OCI-LY1 (cell line): ENCODE data around the gene SEC22C.

Experiments used
- H2AFZ ChIP-seq: fragments of 200-600 bp; sonication (generic), shearing (Covaris generic); 2 replicates; pipeline ENCODE4 v1.6.0; 2014; ENCODE audit warnings: antibody characterized with exemption, mild to moderate bottlenecking, low read length
- H3F3A ChIP-seq: fragments of 200-600 bp; sonication (generic), shearing (Covaris generic); 2 replicates; pipeline ENCODE4 v1.6.0; 2014; ENCODE audit warnings: mild to moderate bottlenecking, antibody characterized with exemption, low read length, moderate library complexity; ENCODE audit not compliant: insufficient read depth
- H3K27ac ChIP-seq: fragments of 200-600 bp; sonication (generic); 2 replicates; pipeline ENCODE4 v1.5.1; 2014; ENCODE audit warnings: low read length, mixed run types, mild to moderate bottlenecking, low read depth; ENCODE audit not compliant: poor library complexity, severe bottlenecking
- H3K27me3 ChIP-seq: fragments of 200-600 bp; sonication (generic); 2 replicates; pipeline ENCODE4 v1.6.0; 2014; ENCODE audit warnings: antibody characterized with exemption, mild to moderate bottlenecking, low read length, moderate library complexity; ENCODE audit not compliant: insufficient read depth
- H3K36me3 ChIP-seq: fragments of 200-600 bp; sonication (generic); 2 replicates; pipeline ENCODE4 v1.6.1; 2014; ENCODE audit warnings: mild to moderate bottlenecking, antibody characterized with exemption, low read length, moderate library complexity, mixed read lengths; ENCODE audit not compliant: insufficient read depth
- H3K4me1 ChIP-seq: fragments of 200-600 bp; sonication (generic); 2 replicates; pipeline ENCODE4 v1.5.1; 2014; ENCODE audit warnings: mild to moderate bottlenecking, low read length, moderate library complexity; ENCODE audit not compliant: insufficient read depth, severe bottlenecking
- H3K4me2 ChIP-seq: fragments of 200-600 bp; sonication (generic), shearing (Covaris generic); 2 replicates; pipeline ENCODE4 v1.6.1; 2014; ENCODE audit warnings: low read length
- H3K4me3 ChIP-seq: fragments of 200-600 bp; sonication (generic); 2 replicates; pipeline ENCODE4 v1.5.1; 2014; ENCODE audit warnings: low read length, low read depth, mild to moderate bottlenecking, mixed read lengths; ENCODE audit not compliant: poor library complexity, severe bottlenecking
- H3K79me2 ChIP-seq: fragments of 200-600 bp; shearing (Covaris generic); 2 replicates; pipeline ENCODE4 v1.6.1; 2016; ENCODE audit warnings: mixed run types, low read length, mixed read lengths; ENCODE audit not compliant: insufficient read depth
- H3K9ac ChIP-seq: fragments of 200-600 bp; sonication (generic), shearing (Covaris generic); 2 replicates; pipeline ENCODE4 v1.6.1; 2014; ENCODE audit warnings: mild to moderate bottlenecking, low read length, mixed read lengths
- H3K9me2 ChIP-seq: fragments of 200-600 bp; sonication (generic), shearing (Covaris generic); 2 replicates; pipeline ENCODE4 v1.6.1; 2014; ENCODE audit warnings: low read depth, mild to moderate bottlenecking, low read length, mixed read lengths
- H3K9me3 ChIP-seq: fragments of 200-600 bp; shearing (Covaris generic); 2 replicates; pipeline ENCODE4 v1.6.1; 2014; ENCODE audit warnings: low read length, mixed read lengths
- H4K20me1 ChIP-seq: fragments of 200-600 bp; sonication (generic), shearing (Covaris generic); 2 replicates; pipeline ENCODE4 v1.6.0; 2016; ENCODE audit warnings: mild to moderate bottlenecking, low read length; ENCODE audit not compliant: insufficient read depth
- EZH2 ChIP-seq: fragments of 200-600 bp; sonication (generic), shearing (Covaris generic); IDR thresholded peaks from 2 replicates; pipeline ENCODE4 v1.8.0; 2017; ENCODE audit warnings: borderline replicate concordance, mixed run types, mild to moderate bottlenecking, antibody characterized with exemption, low read length, moderate library complexity, mixed read lengths
- TF ChIP-seq, protein P1 (sequence below): fragments of 200-600 bp; sonication (generic), shearing (Covaris generic); IDR thresholded peaks from 2 replicates; pipeline ENCODE4 v1.5.1; 2017; ENCODE audit warnings: mild to moderate bottlenecking, antibody characterized with exemption, low read length, moderate library complexity, mixed read lengths

SEC22C gene

DNA sequence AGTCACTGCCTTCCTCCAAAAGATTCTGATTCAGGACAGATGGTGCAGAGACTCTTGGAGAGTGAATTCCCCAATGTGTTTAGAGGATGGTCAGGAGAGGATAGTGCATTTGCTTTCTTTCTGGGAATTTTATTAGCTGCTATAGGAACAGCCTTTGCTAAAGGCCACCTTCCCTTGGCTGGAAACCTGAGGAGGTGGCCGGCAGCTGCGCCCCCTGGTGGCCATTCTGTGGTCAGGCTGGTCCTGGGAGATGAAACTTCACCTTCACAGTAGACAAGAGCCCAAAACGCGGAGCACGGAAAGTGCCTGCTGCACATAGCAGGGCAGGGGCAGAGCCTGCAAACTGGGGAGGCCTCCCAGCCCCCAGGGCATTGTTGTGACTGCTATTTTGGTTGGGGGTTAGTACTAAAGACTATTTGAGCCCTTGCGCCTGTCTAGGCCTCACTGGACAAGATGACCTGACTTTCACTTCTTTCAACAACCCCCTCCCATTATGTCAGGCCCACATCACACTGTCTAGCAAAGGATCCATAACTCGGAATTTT is 34.3 kb downstream of the SEC22C start:
- Histone ChIP-seq H3K4me1 (no peaks in the 10 kb centered on the region), H3K9me2 (no peaks in the 10 kb centered on the region), H3K79me2 (no peaks in the 10 kb centered on the region), H3K27ac (no peak overlapping the region), H3K4me2 (no peak overlapping the region), H3K4me3 (no peak overlapping the region), H4K20me1 (no peaks in the 10 kb centered on the region), H3K9me3 (no peaks in the 10 kb centered on the region), H3K27me3 (no peaks in the 10 kb centered on the region), H3K36me3 (peaks cover 19% of the 10 kb centered on the region), H3F3A (no peaks in the 10 kb centered on the region), H2AFZ (no peak overlapping the region), H3K9ac (no peak overlapping the region)
- TF ChIP-seq, protein P1, sequence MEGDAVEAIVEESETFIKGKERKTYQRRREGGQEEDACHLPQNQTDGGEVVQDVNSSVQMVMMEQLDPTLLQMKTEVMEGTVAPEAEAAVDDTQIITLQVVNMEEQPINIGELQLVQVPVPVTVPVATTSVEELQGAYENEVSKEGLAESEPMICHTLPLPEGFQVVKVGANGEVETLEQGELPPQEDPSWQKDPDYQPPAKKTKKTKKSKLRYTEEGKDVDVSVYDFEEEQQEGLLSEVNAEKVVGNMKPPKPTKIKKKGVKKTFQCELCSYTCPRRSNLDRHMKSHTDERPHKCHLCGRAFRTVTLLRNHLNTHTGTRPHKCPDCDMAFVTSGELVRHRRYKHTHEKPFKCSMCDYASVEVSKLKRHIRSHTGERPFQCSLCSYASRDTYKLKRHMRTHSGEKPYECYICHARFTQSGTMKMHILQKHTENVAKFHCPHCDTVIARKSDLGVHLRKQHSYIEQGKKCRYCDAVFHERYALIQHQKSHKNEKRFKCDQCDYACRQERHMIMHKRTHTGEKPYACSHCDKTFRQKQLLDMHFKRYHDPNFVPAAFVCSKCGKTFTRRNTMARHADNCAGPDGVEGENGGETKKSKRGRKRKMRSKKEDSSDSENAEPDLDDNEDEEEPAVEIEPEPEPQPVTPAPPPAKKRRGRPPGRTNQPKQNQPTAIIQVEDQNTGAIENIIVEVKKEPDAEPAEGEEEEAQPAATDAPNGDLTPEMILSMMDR, result peak; percentile 93
- no peak for TF ChIP-seq EZH2

DNA sequence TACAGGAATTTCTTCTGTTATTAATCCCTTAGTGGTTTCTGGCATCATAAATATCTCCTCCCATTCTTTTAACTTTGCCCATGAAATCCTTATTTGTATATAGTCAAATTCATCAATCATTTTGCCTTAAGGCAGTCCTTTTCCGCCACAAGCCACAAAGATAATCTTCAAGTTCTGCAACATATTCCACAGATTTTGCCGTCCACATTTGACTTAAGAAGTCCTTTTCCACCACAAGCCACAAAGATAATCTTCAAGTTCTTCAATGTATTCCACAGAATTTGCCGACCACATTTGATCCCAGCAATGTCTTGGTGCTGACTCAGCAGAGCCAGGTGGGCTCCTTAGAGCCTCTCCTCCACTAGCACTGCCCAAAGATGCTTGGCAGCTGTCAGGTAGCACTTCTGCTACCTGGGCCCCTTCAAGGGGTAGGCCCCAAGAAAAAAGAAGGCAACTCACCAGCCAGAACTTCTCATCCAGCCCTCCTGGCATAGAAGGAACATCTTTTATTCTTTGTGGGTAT is 35.0 kb downstream of the SEC22C start:
- H3K9me2 ChIP-seq, result no peaks in the 10 kb centered on the region
- no peak overlapping the region for H2AFZ ChIP-seq
- no peaks in the 10 kb centered on the region for H3K4me1 ChIP-seq
- H3K27ac ChIP-seq, result no peak overlapping the region
- H3K36me3 ChIP-seq, result peaks cover 13% of the 10 kb centered on the region
- no peaks in the 10 kb centered on the region for H3K79me2 ChIP-seq
- TF ChIP-seq, protein P1, result no peak
- TF ChIP-seq EZH2, result no peak
- no peaks in the 10 kb centered on the region for H3K9me3 ChIP-seq
- no peak overlapping the region for H3K4me2 ChIP-seq
- H4K20me1 ChIP-seq, result no peaks in the 10 kb centered on the region
- no peaks in the 10 kb centered on the region for H3K27me3 ChIP-seq
- no peaks in the 10 kb centered on the region for H3F3A ChIP-seq
- no peak overlapping the region for H3K4me3 ChIP-seq
- no peak overlapping the region for H3K9ac ChIP-seq

DNA sequence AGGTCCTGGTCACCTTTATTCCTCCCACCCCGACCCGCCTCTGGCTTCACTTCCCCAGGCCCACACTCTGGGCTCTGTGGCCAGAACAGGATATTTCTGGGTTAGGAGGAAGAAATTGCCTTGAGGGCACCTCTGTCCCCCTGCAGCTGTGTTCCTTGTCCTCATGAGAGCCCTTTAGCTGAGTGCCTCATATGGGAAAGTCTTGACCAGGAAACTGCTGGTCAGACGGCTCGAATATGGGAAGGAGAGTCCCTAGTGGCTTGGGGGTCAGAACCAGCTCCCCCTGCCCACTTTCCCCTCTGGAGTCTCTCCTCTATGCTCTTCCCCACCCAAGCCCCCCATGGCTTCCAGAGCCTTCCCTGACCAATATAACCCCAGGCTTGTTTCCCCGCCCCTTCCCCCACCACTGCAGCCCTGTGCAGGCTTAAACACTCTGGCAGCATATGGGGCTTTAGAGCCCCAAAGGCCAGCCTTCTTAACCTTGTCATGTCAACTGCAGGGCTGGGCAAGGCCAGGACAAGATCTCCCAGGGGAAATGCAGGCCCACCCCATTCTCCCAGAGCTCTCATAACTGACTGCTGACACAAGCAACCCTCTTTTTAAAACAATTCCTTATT is 36.4 kb downstream of the SEC22C start:
- Histone ChIP-seq H3K4me2 (no peak overlapping the region), H2AFZ (no peak overlapping the region), H3K27ac (no peak overlapping the region), H3K9ac (no peak overlapping the region), H3K4me3 (no peak overlapping the region), H3K9me2 (no peaks in the 10 kb centered on the region), H3K4me1 (no peaks in the 10 kb centered on the region), H3K9me3 (no peaks in the 10 kb centered on the region), H3K27me3 (no peaks in the 10 kb centered on the region), H3K79me2 (no peaks in the 10 kb centered on the region), H3F3A (no peaks in the 10 kb centered on the region), H4K20me1 (no peaks in the 10 kb centered on the region), H3K36me3 (peaks cover 12% of the 10 kb centered on the region)
- TF ChIP-seq EZH2, result no peak
- TF ChIP-seq, protein P1, result no peak
